ENCODE measurements around the gene NIPAL4. TPM values are rescaled to one million over a fixed set of nuclear protein-coding genes. Genes with fewer than 3 reads are reported as not detected.

The NIPAL4 gene
- total RNA-seq, 1 experiment from 2014 or later: not detected

- no peak for TF ChIP-seq CTCF (conservative IDR thresholded peaks at IDR 0.05)
- H3K27ac Mint-ChIP-seq: no peak overlapping the region
- no peak overlapping the region for H4K8ac ChIP-seq (replicated peaks; ENCODE audit: insufficient read length, low read depth, low read length)
Observed at GRCh38 chr5:157497875-157498611, 38.0 kb downstream of the NIPAL4 start.

More at GRCh38 chr5:157497875-157498611, 38.0 kb downstream of the NIPAL4 start:
- H3K23ac ChIP-seq (ENCODE audit: insufficient read length, low read depth, low read length): no peak overlapping the region
- H4K5ac ChIP-seq (ENCODE audit: insufficient read length, low read depth, low read length): no peak overlapping the region
- H3K9me3 ChIP-seq (ENCODE audit: control insufficient read depth, low read depth, low read length): no peaks in the 10 kb centered on the region
- no CpG with 5 or more reads among the region's 10 CpGs for WGBS (ENCODE audit: extremely low coverage, insufficient read length, low lambda C conversion rate)
- no peak overlapping the region for H2BK12ac ChIP-seq (ENCODE audit: insufficient read length, low read depth, low read length)
- Mint-ChIP-seq H3K4me1 (no peaks in the 10 kb centered on the region), H3K9me3 (no peaks in the 10 kb centered on the region), H3K27me3 (ENCODE audit: low read depth) (no peaks in the 10 kb centered on the region), H3K4me3 (no peak overlapping the region), H3K36me3 (ENCODE audit: insufficient read depth in 1 of 3, low read depth in 3 of 3) (peaks cover 2 to 9% (median 2%) of the 10 kb centered on the region in 3 experiments; a peak in 5 of 7 replicates)
- H3K18ac ChIP-seq (ENCODE audit: insufficient read length, low read depth, low read length): no peak overlapping the region
- H2BK120ac ChIP-seq (ENCODE audit: low read depth, low read length, poor library complexity, severe bottlenecking): no peak overlapping the region
- no peak overlapping the region for H3K27ac ChIP-seq (ENCODE audit: insufficient read length, low read depth, low read length)
- H2BK5ac ChIP-seq (ENCODE audit: insufficient read length, low read length): no peak overlapping the region
- H3K23me2 ChIP-seq (ENCODE audit: insufficient read length, low read depth, low read length, poor library complexity, severe bottlenecking): no peaks in the 10 kb centered on the region
- H3K56ac ChIP-seq (ENCODE audit: insufficient read length, low read depth, low read length): no peak overlapping the region
- no peak overlapping the region for H2BK15ac ChIP-seq (ENCODE audit: low read depth, low read length)
- DNase-seq: no peak
- no peak overlapping the region for H2AFZ ChIP-seq (ENCODE audit: low read length)
- no peaks in the 10 kb centered on the region for H3K79me1 ChIP-seq (ENCODE audit: insufficient read depth, low read depth, low read length, poor library complexity, severe bottlenecking)
- no peak overlapping the region for H3K4me2 ChIP-seq (ENCODE audit: insufficient read depth, insufficient read length, low read length)
- H2AK5ac ChIP-seq (ENCODE audit: insufficient read length, low read length): no peak overlapping the region
- no peak overlapping the region; the same call in 1 of the 2 replicates for H3K14ac ChIP-seq (ENCODE audit: insufficient read depth, low read length)
- H3K4ac ChIP-seq (ENCODE audit: low read depth, low read length): no peak overlapping the region
- H4K91ac ChIP-seq (ENCODE audit: insufficient read length, low read depth, low read length): no peak overlapping the region
- no peaks in the 10 kb centered on the region for H3K79me2 ChIP-seq (ENCODE audit: insufficient read depth, low read length)
- no peaks in the 10 kb centered on the region for H3K27me3 ChIP-seq (ENCODE audit: insufficient read depth, low read length)
- no peaks in the 10 kb centered on the region for H3K4me1 ChIP-seq (ENCODE audit: insufficient read depth, low read length)
- H3K9ac ChIP-seq (ENCODE audit: extremely low read depth, insufficient read length, low read length): no peak overlapping the region
- H4K20me1 ChIP-seq (ENCODE audit: control insufficient read depth, insufficient read depth, insufficient read length): no peaks in the 10 kb centered on the region
- H3T11ph ChIP-seq (ENCODE audit: low read length): no peak overlapping the region
- H2BK20ac ChIP-seq (ENCODE audit: low read depth, low read length, poor library complexity, severe bottlenecking): no peak overlapping the region
